Mucosa of descending colon (tissue), 3 donors: ENCODE data around the gene SMURF2. TPM values are rescaled to one million over a fixed set of nuclear protein-coding genes. Genes with fewer than 3 reads are reported as not detected.

Experiments used
- ATAC-seq: fragments of 200-7000 bp; cut with Tn5 transposase; one replicate; pipeline ENCODE4 v1.9.1; 2020; ENCODE audit warnings: mild to moderate bottlenecking, moderate library complexity
- DNase-seq, 3 donors: peaks; one replicate each; pipeline ENCODE4 v3.0.0-alpha.2; 2020
- H3K36me3 ChIP-seq: fragments of 200-600 bp; one replicate; pipeline ENCODE4 v1.8.0; 2021; ENCODE audit warnings: low read depth, mild to moderate bottlenecking
- H3K4me1 ChIP-seq: fragments of 200-600 bp; one replicate; pipeline ENCODE4 v1.8.0; 2021; ENCODE audit warnings: low read depth, mild to moderate bottlenecking
- H3K4me3 ChIP-seq: fragments of 200-600 bp; one replicate; pipeline ENCODE4 v1.8.0; 2021; ENCODE audit warnings: mild to moderate bottlenecking
- H3K9me3 ChIP-seq: fragments of 200-600 bp; one replicate; pipeline ENCODE4 v1.8.0; 2021; ENCODE audit warnings: mild to moderate bottlenecking
- intact Hi-C, 2 donors: fragments of 100-400 bp; cut with DNase I in 1 of 2; cut with micrococcal nuclease in 1 of 2; formaldehyde crosslinking; loops; one replicate each; pipeline versions ENCODE4 v1.11.0 to v1.11.1; 2022; cut with DNase I, micrococcal nuclease
- total RNA-seq, 3 donors: library from RNA; stranded (reverse); fragmentation: NEBNext Ultra II Directional in 2 of 3; extraction: Animal tissue kit (Norgen Biotek cat#: 25700) in 2 of 3; gene quantifications; one replicate each; pipeline versions ENCODE4 v1.2.1 to v1.2.4, GENCODE V29; 2021 to 2023
- TF ChIP-seq, protein P1 (sequence below): fragments of 200-600 bp; IDR thresholded peaks from one replicate; pipeline ENCODE4 v1.8.0; 2022; ENCODE audit warnings: antibody characterized with exemption, mild to moderate bottlenecking
- donor health status: DM: no; HTN: no; CAD: no; lungs with moderate emphysema.
- donor health status: DM: no; HTN: no; CAD: no.
- donor health status: DM: no; HTN: yes; CAD: no.

Gene SMURF2
- total RNA-seq, 3 donors from 2014 or later: 14.9 to 25.4 (median 15.2) TPM

GRCh38 chr17:64502021-64502420 is 160.1 kb downstream of the SMURF2 start:
- DNase-seq: no peak
- TF ChIP-seq, protein P1, sequence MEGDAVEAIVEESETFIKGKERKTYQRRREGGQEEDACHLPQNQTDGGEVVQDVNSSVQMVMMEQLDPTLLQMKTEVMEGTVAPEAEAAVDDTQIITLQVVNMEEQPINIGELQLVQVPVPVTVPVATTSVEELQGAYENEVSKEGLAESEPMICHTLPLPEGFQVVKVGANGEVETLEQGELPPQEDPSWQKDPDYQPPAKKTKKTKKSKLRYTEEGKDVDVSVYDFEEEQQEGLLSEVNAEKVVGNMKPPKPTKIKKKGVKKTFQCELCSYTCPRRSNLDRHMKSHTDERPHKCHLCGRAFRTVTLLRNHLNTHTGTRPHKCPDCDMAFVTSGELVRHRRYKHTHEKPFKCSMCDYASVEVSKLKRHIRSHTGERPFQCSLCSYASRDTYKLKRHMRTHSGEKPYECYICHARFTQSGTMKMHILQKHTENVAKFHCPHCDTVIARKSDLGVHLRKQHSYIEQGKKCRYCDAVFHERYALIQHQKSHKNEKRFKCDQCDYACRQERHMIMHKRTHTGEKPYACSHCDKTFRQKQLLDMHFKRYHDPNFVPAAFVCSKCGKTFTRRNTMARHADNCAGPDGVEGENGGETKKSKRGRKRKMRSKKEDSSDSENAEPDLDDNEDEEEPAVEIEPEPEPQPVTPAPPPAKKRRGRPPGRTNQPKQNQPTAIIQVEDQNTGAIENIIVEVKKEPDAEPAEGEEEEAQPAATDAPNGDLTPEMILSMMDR: no peak
- Histone ChIP-seq H3K4me1 (peaks cover 48% of the 10 kb centered on the region), H3K36me3 (peaks cover 45% of the 10 kb centered on the region), H3K4me3 (no peak overlapping the region), H3K9me3 (no peaks in the 10 kb centered on the region)
- no peak for ATAC-seq
- intact Hi-C loops: no loop called here

GRCh38 chr17:64500862-64501765 is 161.0 kb downstream of the SMURF2 start:
- TF ChIP-seq, protein P1: no peak
- no peak for ATAC-seq
- Histone ChIP-seq H3K4me3 (no peak overlapping the region), H3K36me3 (peaks cover 45% of the 10 kb centered on the region), H3K4me1 (peaks cover 50% of the 10 kb centered on the region), H3K9me3 (no peaks in the 10 kb centered on the region)
- intact Hi-C loops: no loop called here
- DNase-seq: no peak

DNA sequence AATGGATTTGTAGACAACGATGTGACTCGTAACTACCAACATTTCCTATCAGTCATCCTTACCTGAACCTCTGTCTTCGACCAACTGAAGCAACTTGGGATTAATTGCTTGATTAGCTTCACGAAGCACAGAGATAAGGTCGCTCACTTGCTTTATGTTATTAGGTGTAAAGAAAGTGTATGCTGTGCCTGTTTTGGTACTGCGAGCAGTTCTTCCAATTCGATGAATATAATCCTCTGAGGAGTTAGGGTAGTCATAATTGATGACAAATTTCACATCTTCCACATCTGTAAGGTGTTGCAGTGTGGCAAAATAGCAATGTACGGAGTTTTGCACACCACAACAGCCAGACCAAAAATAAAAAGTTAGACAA is 161.6 kb downstream of the SMURF2 start:
- ATAC-seq (no peak), DNase-seq (no peak)
- intact Hi-C loops: no loop called here
- Histone ChIP-seq H3K36me3 (peaks cover 45% of the 10 kb centered on the region), H3K4me1 (peaks cover 56% of the 10 kb centered on the region), H3K9me3 (no peaks in the 10 kb centered on the region), H3K4me3 (no peak overlapping the region)
- TF ChIP-seq, protein P1: no peak

- ATAC-seq: peak; percentile 18
- no peak for DNase-seq
- Histone ChIP-seq H3K36me3 (peaks cover 45% of the 10 kb centered on the region), H3K4me1 (peaks cover 62% of the 10 kb centered on the region), H3K4me3 (no peak overlapping the region), H3K9me3 (no peaks in the 10 kb centered on the region)
- intact Hi-C loops: no loop called here
- TF ChIP-seq, protein P1: no peak
These were observed 162.2 kb downstream of the SMURF2 start for GRCh38 chr17:64499805-64500486.

DNA sequence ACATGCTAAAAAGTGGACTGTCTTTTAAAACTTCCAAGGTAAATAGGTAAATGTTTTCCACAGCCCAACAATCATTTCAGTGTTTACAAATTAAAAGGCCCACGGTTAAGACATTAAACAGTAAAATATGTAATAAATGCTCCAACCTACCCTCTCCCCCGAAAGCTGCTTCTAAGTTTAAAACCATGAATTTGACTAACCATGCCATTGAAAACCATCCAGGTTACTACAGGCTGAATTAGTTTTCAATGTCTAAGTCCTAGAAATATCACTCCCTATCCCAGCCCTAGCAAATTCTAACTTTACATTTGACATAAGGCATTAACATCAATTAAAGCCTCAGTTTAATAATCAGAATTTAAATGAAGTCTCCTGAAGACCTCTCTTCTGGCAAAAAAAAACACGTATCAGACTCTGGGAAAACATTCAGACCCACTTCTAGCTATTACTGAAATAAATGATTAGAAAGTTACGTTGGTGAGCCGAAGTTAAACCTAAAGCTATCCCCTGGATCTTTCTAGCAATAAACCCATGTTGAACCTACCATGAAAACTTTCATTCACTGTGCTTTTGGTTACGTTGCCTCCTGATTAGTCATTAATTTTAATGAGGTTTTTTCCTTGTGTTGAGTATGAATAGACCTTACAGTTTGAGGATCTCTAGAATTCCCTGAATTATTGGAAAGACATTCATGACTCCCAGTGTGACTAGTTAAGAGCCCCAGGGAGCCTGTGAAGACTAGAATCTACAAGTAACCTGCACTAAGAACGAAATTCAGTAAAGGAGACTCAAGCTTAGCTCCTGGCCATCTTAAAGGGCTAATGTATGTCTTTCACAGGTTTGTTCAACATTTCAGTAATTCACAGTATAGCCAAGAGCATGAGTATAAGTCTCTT is 163.6 kb downstream of the SMURF2 start:
- no peak for ATAC-seq
- H3K36me3 ChIP-seq: peaks cover 36% of the 10 kb centered on the region
- intact Hi-C loops: no loop called here

More for the DNA sequence above, 163.6 kb downstream of the SMURF2 start:
- Histone ChIP-seq H3K4me1 (peaks cover 53% of the 10 kb centered on the region), H3K9me3 (no peaks in the 10 kb centered on the region), H3K4me3 (no peak overlapping the region)
- DNase-seq: no peak
- TF ChIP-seq, protein P1: no peak
